ENCODE measurements around the gene HAGH.

- TF ChIP-seq EP300 (IDR thresholded peaks at IDR 0.05) (no peak), CTCF (IDR thresholded peaks at IDR 0.05) (no peak), POLR2A (IDR thresholded peaks at IDR 0.05) (no peak)
Measured at GRCh38 chr16:1846416-1846815, 19.8 kb upstream of the HAGH start.
